ENCODE data around the gene MKNK2. TPM values are rescaled to one million over a fixed set of nuclear protein-coding genes. Genes with fewer than 3 reads are reported as not detected.

The MKNK2 gene
- total RNA-seq, 1 donor, result 82.5 TPM

GRCh38 chr19:2044709-2045500 is 6.1 kb downstream of the MKNK2 start:
- H4K20me1 ChIP-seq (ENCODE audit: insufficient read depth, low read length), result peaks cover 81% of the 10 kb centered on the region
- H3K9me3 ChIP-seq (ENCODE audit: low read depth, low read length), result no peaks in the 10 kb centered on the region

GRCh38 chr19:2043961-2044708 is 6.9 kb downstream of the MKNK2 start:
- Histone ChIP-seq H3K27me3 (ENCODE audit: insufficient read depth, low read length) (no peaks in the 10 kb centered on the region), H3K4me3 (ENCODE audit: insufficient read depth, low read length) (no peak overlapping the region), H2AFZ (ENCODE audit: low read length) (no peak overlapping the region), H3K27ac (ENCODE audit: low read depth, low read length) (no peak overlapping the region), H3K9me3 (ENCODE audit: low read depth, low read length) (no peaks in the 10 kb centered on the region), H3K79me2 (ENCODE audit: insufficient read depth, low read length) (peaks cover 41% of the 10 kb centered on the region), H3K36me3 (ENCODE audit: insufficient read depth, low read length) (peaks cover 35% of the 10 kb centered on the region), H3K4me1 (ENCODE audit: insufficient read depth, low read length) (peaks cover 14% of the 10 kb centered on the region), H3K4me2 (ENCODE audit: insufficient read depth, low read length) (no peak overlapping the region), H4K20me1 (ENCODE audit: insufficient read depth, low read length) (peaks cover 73% of the 10 kb centered on the region)
- DNase-seq (ENCODE audit: insufficient read length, low spot score, missing footprints), result peak; percentile 87
- no peak for TF ChIP-seq CTCF (IDR thresholded peaks at IDR 0.05; ENCODE audit: extremely low read depth, low read depth, low read length)

More at GRCh38 chr19:2044709-2045500, 6.1 kb downstream of the MKNK2 start:
- H3K4me2 ChIP-seq (ENCODE audit: insufficient read depth, low read length), result no peak overlapping the region
- TF ChIP-seq CTCF (IDR thresholded peaks at IDR 0.05; ENCODE audit: extremely low read depth, low read depth, low read length), result no peak
- H3K79me2 ChIP-seq (ENCODE audit: insufficient read depth, low read length), result peaks cover 49% of the 10 kb centered on the region
- H3K4me3 ChIP-seq (ENCODE audit: insufficient read depth, low read length), result no peak overlapping the region
- H3K36me3 ChIP-seq (ENCODE audit: insufficient read depth, low read length), result peaks cover 29% of the 10 kb centered on the region
- no peaks in the 10 kb centered on the region for H3K27me3 ChIP-seq (ENCODE audit: insufficient read depth, low read length)
- H3K27ac ChIP-seq (ENCODE audit: low read depth, low read length), result no peak overlapping the region
- peaks cover 21% of the 10 kb centered on the region for H3K4me1 ChIP-seq (ENCODE audit: insufficient read depth, low read length)
- peak; percentile 84 for DNase-seq (ENCODE audit: insufficient read length, low spot score, missing footprints)
- H2AFZ ChIP-seq (ENCODE audit: low read length), result no peak overlapping the region

- H3K79me2 ChIP-seq (ENCODE audit: insufficient read depth, low read length), result peaks cover 32% of the 10 kb centered on the region
- H2AFZ ChIP-seq (ENCODE audit: low read length), result no peak overlapping the region
- H3K4me1 ChIP-seq (ENCODE audit: insufficient read depth, low read length), result peaks cover 11% of the 10 kb centered on the region
- H3K27me3 ChIP-seq (ENCODE audit: insufficient read depth, low read length), result no peaks in the 10 kb centered on the region
- H3K4me2 ChIP-seq (ENCODE audit: insufficient read depth, low read length), result no peak overlapping the region
- TF ChIP-seq CTCF (IDR thresholded peaks at IDR 0.05; ENCODE audit: extremely low read depth, low read depth, low read length), result no peak
- H3K36me3 ChIP-seq (ENCODE audit: insufficient read depth, low read length), result peaks cover 39% of the 10 kb centered on the region
- H3K9me3 ChIP-seq (ENCODE audit: low read depth, low read length), result no peaks in the 10 kb centered on the region
- peaks cover 64% of the 10 kb centered on the region for H4K20me1 ChIP-seq (ENCODE audit: insufficient read depth, low read length)
- H3K4me3 ChIP-seq (ENCODE audit: insufficient read depth, low read length), result no peak overlapping the region
- DNase-seq (ENCODE audit: insufficient read length, low spot score, missing footprints), result peak; percentile 73
- H3K27ac ChIP-seq (ENCODE audit: low read depth, low read length), result no peak overlapping the region
Observed at GRCh38 chr19:2043251-2043641, 7.8 kb downstream of the MKNK2 start.

All from osteoblast (primary cell).